ENCODE measurements around the gene CUTC.
"Not testable (repeated sequence)": the region's sequence is repeated elsewhere in the genome, so short reads cannot be mapped to it uniquely, and the experiment has no call there.

Gene CUTC

DNA sequence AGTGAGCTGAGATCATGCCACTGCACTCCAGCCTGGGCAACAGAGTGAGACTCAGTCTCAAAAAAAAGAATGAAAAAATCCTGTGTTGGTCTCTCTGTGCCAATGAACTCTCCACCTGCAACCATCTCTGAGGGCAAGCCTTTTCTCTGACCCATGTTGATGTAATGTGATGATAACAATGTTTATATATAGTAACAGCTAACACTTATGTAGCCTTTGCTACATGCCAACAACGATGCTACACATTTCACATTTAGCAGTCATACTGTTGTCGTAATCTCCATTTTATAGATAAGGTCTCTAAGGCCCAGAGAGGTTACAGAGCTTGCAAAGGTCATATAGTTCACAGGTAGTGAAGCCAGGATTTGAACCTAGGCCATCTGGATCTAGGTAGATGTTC is 11.6 kb upstream of the CUTC start:
- POLR2A ChIA-PET = no interaction called here
- no peak for DNase-seq (ENCODE audit: extremely low spot score)
- TF ChIP-seq, protein P1, sequence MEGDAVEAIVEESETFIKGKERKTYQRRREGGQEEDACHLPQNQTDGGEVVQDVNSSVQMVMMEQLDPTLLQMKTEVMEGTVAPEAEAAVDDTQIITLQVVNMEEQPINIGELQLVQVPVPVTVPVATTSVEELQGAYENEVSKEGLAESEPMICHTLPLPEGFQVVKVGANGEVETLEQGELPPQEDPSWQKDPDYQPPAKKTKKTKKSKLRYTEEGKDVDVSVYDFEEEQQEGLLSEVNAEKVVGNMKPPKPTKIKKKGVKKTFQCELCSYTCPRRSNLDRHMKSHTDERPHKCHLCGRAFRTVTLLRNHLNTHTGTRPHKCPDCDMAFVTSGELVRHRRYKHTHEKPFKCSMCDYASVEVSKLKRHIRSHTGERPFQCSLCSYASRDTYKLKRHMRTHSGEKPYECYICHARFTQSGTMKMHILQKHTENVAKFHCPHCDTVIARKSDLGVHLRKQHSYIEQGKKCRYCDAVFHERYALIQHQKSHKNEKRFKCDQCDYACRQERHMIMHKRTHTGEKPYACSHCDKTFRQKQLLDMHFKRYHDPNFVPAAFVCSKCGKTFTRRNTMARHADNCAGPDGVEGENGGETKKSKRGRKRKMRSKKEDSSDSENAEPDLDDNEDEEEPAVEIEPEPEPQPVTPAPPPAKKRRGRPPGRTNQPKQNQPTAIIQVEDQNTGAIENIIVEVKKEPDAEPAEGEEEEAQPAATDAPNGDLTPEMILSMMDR (IDR thresholded peaks at IDR 0.05; ENCODE audit: control extremely low read depth, extremely low read depth, low read depth, missing control alignments) = no peak
- CTCF ChIA-PET = interaction anchor here (1.5 to 4.1 kb wide), 2 partner anchors 9 to 12 kb away, joined by 4 to 22 read pairs; partner anchors contain the start of genes COX15 and CUTC

DNA sequence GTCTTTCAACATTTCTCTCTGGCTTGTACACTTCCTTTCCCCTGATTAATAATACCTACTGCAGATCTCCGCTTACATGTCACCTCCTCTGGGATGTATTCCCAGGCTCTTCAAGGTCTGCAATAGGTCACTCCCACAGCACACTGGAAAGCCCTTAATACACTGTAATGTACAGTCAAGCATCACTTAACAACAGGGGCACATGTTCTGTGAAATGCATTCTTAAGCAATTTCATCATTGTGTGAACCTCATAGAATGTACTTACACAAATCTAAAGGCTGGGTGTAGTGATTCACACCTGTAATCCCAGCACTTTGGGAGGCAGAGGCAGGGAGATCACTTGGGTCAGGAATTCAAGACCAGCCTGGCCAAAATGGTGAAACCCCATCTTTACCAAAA is 2.0 kb upstream of the CUTC start:
- no peak for DNase-seq (ENCODE audit: extremely low spot score)
- TF ChIP-seq, protein P1 (IDR thresholded peaks at IDR 0.05; ENCODE audit: control extremely low read depth, extremely low read depth, low read depth, missing control alignments) = no peak
- ChIA-PET CTCF (no interaction called here), POLR2A (no interaction called here)

DNA sequence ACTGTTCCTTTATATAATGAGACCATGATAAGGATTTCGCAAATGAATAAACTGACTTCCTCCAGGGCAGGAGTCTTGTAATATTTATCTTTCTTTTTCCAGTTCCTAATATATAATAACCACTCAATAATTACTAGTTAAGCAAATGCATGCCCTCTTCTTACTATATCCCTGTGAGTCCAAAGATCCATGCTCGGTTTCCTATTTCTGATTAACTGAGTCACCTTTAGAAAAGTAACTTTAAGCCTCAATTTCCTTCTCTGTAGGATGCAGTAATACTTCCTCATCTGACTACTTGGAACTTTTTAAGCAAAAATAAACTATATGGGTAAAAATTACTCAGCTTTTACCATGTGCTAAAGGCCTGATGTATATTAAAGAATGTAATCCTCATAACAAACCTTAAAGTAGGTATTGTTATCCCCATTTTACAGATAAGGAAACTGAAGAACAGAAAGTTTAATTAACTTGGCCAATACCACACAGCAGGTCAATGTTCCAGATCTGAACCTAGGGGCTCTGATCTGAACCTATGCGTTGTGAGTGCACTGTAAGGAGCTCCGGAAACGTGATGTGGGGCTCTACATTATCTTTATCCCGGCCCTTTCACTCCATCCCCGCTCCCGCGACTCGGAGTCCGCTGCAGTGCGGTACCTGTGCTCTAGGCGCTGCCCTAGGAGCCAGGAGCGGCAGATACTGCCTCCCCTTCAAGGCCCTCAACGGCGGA is 565 bp upstream of the CUTC start:
- TF ChIP-seq, protein P1 (IDR thresholded peaks at IDR 0.05; ENCODE audit: control extremely low read depth, extremely low read depth, low read depth, missing control alignments) = no peak
- no peak for DNase-seq (ENCODE audit: extremely low spot score)
- ChIA-PET CTCF (interaction anchor here (0.8 to 2.5 kb wide), 9 partner anchors 8 to 290 kb away, joined by 3 to 13 read pairs (median 4); partner anchors contain the start of genes ABCC2 and ENTPD7), POLR2A (no interaction called here)

DNA sequence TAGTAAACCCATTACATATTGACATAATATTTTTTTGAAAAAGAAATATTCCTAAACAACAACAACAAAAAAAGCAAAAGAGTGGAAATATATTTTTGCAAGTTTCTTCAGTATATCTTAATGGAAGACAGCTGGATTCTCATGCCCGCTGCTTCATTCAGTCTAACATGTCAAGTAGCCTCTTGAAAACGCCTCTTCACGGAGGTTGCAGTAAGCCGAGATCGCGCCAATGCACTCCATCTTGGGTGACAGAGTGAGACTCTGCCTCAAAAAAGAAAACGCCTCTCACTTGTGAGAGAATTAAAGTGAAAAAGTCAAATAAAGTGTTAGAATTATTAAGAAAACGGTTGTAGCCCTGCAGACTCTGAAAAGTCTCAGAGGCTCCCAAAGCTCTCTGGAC is 1.3 kb downstream of the CUTC start:
- ChIA-PET CTCF (interaction anchor here (1.4 to 2.5 kb wide), 7 partner anchors 10 to 312 kb away, joined by 3 to 13 read pairs (median 4); partner anchors contain the start of gene ABCC2), POLR2A (no interaction called here)
- DNase-seq (ENCODE audit: extremely low spot score) = no peak
- TF ChIP-seq, protein P1 (IDR thresholded peaks at IDR 0.05; ENCODE audit: control extremely low read depth, extremely low read depth, low read depth, missing control alignments) = no peak

DNA sequence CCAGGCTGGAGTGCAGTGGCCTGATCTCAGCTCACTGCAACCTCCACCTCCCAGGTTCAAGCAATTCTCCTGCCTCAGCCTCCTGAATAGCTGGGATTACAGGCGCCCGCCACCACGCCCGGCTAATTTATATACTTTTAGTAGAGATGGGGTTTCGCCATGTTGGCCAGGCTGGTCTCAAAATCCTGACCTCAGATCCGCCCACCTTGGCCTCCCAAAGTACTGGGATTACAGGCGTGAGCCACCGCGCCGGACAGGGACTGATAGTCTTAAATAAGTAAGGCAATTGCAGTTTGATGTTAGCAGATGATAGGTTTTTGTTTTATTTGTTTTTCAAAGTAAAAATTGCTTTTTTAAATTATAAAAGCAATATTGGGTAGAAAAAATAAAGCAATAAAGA is 2.1 kb downstream of the CUTC start:
- not testable (repeated sequence) for DNase-seq (ENCODE audit: extremely low spot score)
- POLR2A ChIA-PET = interaction anchor here (0.7 kb wide), 1 partner anchor 455 kb away, joined by 6 read pairs; no protein-coding TSS in a partner anchor
- CTCF ChIA-PET = interaction anchor here (1.5 to 2.5 kb wide), 2 partner anchors 9 to 67 kb away, joined by 4 to 13 read pairs; no protein-coding TSS in a partner anchor

DNA sequence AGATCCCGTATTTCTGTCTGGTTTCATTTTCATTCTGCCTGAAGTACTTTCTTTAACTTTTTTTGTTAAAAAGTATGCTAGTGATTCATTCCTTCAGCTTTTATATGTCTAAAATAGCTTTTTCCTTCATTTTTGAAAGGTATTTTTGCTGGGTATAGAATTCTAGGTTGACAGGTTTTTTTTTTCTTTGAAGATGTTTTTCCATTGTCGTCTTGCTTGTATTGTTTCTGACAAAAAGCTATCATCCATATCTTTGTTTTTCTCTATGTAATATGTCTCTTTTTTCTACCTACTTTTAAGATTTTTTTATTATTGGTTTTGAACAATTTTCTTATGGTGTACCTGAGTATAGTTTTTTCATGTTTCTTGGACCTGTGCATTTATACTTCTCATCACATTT is 8.2 kb downstream of the CUTC start:
- TF ChIP-seq, protein P1 (IDR thresholded peaks at IDR 0.05; ENCODE audit: control extremely low read depth, extremely low read depth, low read depth, missing control alignments) = no peak
- ChIA-PET CTCF (no interaction called here), POLR2A (no interaction called here)
- DNase-seq (ENCODE audit: extremely low spot score) = no peak

DNA sequence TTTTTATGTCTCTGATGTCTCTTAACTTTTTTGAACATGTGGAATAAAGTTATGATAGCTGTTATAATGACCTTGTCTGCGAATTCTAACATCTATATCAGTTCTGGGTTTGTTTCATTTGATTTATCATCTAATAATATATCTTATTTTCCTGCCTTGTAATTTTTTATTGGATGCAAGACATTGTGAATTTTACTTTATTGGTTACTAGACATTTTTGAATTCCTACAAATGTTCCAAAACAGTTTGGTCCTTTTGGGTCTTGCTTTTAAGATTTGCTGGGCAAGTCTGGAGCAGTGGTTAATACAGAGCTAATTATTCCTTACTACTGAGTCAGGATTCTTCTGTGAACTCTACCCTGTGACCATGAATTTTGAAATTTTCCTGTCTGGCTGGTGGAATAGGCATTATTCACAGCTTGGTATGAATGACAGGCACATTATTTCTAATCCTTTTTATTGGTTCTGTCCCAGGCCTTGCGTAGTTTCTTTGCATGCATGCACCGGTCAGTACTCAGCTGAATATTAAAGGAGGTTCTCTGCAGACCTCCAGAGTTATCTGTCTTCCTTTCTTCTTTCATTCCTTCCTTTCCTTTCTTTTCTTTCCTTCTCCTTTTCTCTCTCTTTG is 9.0 kb downstream of the CUTC start:
- no peak for DNase-seq (ENCODE audit: extremely low spot score)
- ChIA-PET POLR2A (no interaction called here), CTCF (interaction anchor here (1.0 kb wide), 1 partner anchor 105 kb away, joined by 3 read pairs; no protein-coding TSS in a partner anchor)
- TF ChIP-seq, protein P1 (IDR thresholded peaks at IDR 0.05; ENCODE audit: control extremely low read depth, extremely low read depth, low read depth, missing control alignments) = no peak
